ENCODE measurements around the gene EFCAB9.

- no peak for TF ChIP-seq POLR2AphosphoS5 (IDR thresholded peaks at IDR 0.05; ENCODE audit: borderline replicate concordance, low read depth, low read length)
- TF ChIP-seq EZH2 (IDR thresholded peaks at IDR 0.05): no peak
- TF ChIP-seq FOXP2 (optimal IDR thresholded peaks at IDR 0.05; ENCODE audit: control extremely low read depth, extremely low read length, insufficient read depth): no peak
Observed at GRCh38 chr5:172171118-172171517, 22.9 kb upstream of the EFCAB9 start.
